Retinal pigment epithelial cell (primary cell): ENCODE data around the gene ZXDC.

Source experiments
- DNase-seq: peaks from one replicate; pipeline ENCODE4 v3.0.0-alpha.2; 2010; ENCODE audit warnings: low read depth
- H3K4me3 ChIP-seq: 2 replicates; pipeline ENCODE4 v1.5.1; 2011; ENCODE audit warnings: mild to moderate bottlenecking, low read length, control low read depth, moderate library complexity
- TF ChIP-seq, protein P1 (sequence below): conservative IDR thresholded peaks from 2 replicates; pipeline ENCODE4 v1.5.1; 2011; ENCODE audit warnings: low read depth, low read length, control low read depth, inconsistent platforms

The ZXDC gene

DNA sequence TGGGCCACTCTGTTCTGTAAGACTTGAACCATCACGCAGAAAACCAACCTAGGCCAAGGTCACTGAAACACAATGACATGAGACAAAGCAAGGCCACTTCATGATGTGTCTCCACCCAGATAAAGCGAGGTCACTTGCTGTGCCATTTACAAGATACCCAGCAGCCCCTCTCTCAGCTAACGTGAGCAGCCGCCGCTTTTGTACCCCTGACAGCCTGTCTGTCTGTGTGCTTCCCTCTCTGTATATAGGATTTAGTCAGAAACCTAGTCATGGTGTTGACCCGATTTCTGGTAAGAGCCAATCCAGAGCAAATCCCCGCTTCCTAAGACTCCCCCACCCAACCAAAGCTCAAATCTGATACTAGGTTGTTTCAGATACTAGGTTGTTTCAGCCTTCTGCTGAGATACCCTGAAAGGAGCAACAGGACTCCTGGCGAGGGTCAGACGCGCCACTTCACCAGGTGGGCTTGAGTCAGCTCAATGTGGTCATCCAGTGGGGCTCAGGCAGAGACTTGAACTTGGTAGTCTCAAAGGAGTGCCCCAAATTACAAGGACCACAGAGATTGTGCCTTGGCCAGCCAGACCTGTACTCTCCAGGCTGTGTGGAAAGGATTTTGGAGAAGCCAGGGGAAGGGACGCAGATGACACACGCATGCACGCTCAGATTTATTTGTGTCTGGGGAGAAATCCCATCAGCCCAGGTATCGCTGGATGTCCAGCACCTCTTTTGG is 3.1 kb upstream of the ZXDC start:
- TF ChIP-seq, protein P1, sequence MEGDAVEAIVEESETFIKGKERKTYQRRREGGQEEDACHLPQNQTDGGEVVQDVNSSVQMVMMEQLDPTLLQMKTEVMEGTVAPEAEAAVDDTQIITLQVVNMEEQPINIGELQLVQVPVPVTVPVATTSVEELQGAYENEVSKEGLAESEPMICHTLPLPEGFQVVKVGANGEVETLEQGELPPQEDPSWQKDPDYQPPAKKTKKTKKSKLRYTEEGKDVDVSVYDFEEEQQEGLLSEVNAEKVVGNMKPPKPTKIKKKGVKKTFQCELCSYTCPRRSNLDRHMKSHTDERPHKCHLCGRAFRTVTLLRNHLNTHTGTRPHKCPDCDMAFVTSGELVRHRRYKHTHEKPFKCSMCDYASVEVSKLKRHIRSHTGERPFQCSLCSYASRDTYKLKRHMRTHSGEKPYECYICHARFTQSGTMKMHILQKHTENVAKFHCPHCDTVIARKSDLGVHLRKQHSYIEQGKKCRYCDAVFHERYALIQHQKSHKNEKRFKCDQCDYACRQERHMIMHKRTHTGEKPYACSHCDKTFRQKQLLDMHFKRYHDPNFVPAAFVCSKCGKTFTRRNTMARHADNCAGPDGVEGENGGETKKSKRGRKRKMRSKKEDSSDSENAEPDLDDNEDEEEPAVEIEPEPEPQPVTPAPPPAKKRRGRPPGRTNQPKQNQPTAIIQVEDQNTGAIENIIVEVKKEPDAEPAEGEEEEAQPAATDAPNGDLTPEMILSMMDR = no peak
- no peak overlapping the region for H3K4me3 ChIP-seq
- no peak for DNase-seq

DNA sequence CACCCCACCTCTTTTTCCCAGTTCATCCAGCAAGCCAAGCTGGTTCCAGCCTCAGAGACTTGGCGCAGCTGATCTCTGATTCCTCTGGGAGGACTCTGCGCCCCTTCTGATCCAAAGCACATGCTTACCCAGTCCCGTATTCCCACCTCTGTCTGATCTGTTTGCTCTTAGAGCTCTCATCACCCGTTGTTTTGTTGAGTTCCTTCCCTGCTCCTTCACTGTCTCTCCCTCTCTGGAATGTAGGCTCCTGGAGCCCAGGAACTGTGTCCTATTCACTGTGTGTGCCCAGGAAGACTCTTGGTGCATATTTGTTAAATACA is 1.3 kb upstream of the ZXDC start:
- no peak overlapping the region for H3K4me3 ChIP-seq
- TF ChIP-seq, protein P1 = no peak

DNA sequence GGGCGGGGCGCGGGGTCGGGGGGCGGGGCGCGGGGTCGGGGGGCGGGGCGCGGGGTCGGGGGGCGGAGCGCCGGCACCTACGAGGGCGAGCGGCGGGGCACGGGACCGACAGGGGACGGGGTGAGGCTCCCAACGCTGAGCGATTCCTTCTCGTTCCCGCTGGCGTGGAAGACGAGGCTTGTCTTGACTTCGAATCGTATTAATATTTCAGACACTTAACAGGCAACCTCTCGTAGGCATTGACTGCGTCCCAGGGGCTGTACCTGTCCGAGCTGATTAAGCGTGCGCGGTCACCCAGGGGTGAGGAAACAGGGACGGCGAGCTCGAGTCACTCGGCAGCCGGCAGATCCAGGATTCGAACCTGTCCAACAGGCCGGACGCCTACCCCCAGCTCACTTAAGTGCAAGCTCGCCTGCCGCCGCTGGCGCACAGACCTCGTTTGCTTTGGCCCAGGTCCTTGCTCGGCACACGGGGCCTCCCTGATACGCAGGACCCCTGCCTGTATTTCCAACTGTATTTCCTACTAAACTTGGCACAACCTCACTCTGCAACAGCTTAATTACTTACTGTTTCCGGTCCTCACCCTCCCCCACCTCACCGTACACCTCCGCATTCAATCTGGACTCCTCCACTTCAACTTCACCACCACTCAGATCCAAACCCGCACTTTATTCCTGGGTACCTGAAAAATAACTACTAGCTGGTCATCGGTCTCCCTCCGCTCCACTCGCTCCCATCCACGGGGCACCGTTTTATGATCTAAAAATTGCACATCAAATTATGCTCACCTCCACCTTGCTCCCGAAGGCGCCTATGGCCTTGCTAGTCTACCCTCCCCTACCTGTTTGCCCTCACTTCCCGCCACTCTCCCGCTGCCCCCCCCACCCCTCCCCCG is 722 bp upstream of the ZXDC start:
- peak overlapping the region; percentile 79 for H3K4me3 ChIP-seq
- DNase-seq = no peak
- TF ChIP-seq, protein P1 = no peak

More for the DNA sequence above, 1.3 kb upstream of the ZXDC start:
- DNase-seq = no peak

DNA sequence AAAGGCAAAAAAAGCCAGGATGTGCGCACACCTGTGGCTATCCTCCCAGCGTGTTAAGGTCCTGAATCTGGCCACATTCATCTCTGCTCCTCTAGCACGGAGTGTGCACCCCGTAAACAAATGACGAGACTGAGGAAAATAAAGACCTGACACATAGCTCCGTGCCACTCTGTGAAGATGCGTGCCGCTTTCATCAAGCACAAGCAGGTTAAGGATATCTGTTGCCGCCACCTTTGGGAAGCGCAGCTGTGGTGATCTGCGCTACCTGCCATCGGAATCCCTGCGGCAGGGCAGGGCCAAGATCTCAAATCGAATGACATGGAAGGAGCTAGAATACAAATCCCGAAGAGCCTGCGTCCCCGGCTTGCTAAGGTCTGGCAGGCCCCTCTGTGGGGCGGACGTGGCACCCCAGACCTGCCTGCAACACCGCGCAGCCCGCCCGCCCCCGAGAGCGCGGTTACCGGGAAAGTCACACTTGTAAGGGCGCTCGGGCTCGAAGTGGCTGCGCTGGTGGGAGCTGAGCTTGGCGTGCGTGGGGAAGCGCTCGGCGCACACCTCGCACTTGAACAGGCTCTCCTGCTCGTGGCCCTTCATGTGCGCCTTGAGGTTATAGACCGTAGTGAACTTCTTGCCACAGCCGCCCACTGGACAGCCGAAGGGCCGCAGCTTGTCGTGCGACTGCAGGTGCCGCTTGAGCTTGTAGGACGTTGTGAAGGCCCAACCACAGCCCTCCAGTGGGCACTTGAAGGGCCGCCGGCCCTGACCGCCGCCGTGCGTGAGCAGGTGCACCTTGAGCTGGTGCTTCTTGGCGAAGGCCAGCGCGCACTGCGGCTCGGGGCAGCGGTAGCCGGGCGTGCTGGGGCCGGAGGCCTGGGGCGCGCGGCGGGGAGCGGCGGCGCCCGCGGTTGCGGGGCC is 936 bp downstream of the ZXDC start:
- DNase-seq = no peak
- H3K4me3 ChIP-seq = peak overlapping the region; percentile 73
- TF ChIP-seq, protein P1 = peak; percentile 3

DNA sequence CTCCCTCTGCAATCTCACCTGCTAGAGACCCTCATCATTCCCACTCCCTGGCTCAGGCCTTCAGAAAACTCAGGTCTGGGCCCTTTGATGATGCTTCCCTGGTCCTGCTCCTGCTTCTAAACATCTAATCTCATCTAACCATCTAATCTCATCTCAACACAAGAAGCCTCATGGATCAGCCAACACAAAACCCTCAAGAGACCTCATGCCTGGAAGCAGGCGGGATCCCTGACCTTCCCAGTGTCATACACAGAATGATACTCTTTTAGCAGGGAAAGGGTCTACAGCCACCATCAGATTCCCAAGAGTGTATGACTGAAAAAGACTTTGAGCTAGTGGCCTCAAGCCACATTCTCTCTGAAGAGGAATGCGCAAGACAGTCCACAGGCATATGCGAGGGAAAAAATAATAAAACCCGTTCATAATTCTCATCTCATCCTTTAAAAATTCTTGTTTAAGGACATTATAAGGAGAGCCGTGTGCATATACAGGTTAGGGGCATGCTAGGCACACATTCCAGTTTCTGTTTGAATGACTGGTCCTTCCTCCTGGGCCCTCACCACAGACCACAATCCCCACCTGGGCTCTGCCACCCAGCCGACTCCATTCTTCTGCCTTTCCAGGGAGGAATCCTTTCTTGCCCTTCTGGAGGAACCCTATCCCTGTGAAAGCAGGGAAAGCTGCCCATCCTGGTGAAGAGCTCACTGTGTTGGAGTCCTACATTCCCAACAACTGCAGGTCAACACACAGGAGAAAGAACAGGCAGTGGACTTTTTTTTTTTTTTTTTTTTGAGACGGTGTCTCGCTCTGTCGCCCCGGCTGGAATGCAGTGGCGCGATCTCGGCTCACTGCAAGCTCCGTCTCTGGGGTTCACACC is 2.2 kb downstream of the ZXDC start:
- peak overlapping the region; percentile 46 for H3K4me3 ChIP-seq
- TF ChIP-seq, protein P1 = no peak
- no peak for DNase-seq

DNA sequence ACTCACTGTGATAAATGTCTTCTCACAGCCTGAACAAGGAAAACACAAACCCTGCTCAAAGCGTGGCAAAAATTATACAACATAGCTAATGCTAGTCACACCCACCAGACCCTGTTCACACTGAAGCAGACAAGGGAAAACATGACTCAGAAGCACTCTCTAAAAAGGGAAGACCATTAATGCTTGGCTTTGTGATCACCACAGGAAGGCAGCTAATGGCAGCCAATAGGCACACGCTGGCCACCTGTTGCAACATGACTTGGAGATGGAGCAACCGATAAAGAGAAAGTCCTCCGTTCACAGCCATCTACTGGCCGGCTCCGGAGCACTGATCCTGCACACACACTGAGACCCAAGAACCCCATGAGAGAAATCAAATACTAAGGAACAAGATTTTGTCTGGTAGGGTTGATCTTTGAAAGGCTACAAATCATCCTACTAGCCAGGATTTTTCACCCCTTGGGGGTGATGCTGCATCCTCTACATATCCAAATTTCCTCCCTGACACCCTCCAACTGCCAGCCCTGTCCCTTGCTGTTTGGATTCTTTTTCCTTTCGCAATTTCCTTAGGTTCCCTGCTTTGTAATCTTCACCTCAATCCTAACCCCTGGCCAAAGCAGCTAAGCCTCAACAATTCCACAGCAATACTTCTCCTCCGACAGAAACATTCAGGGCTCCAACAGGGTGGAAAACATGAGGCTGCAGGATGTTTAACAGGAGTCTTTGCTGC is 3.2 kb downstream of the ZXDC start:
- DNase-seq = peak; percentile 77
- TF ChIP-seq, protein P1 = peak; percentile 26
- peak overlapping the region; percentile 46 for H3K4me3 ChIP-seq
